Measurements from ENCODE around the gene RPS10.

The RPS10 gene

DNA sequence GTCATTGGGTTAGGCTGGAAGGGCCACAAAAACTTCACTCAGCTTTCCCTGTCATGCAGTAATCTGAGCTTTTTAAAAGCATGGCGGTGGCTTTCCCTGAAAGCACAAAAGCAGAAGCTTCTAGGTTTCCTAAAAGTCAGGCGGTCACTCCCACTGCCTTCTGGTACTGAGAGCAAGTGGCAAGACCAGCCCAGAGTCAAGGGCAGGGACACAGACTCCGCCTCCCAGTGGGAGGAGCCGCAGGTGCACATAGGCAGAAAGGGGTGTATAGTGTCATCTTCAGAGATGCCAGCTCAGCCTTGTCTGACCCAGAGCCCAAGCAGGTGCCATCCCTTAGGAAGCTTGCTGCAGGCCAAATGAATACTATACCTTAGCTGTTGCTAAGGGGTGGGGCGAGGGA is 22.0 kb upstream of the RPS10 start:
- no peak overlapping the region for H3K9ac ChIP-seq (ENCODE audit: insufficient read length, low read depth)
- H3K9me3 ChIP-seq (ENCODE audit: insufficient read depth, low read length), result peaks cover 7% of the 10 kb centered on the region; the same call in 1 of the 2 replicates
- peaks cover 6% of the 10 kb centered on the region for H3K4me1 ChIP-seq (ENCODE audit: insufficient read depth, insufficient read length)
- H3K36me3 ChIP-seq (ENCODE audit: insufficient read depth, insufficient read length, low read length), result no peaks in the 10 kb centered on the region
- DNase-seq (ENCODE audit: low read depth, low spot score), result no peak
- TF ChIP-seq ZNF274 (IDR thresholded peaks at IDR 0.05; ENCODE audit: low read depth, low read length) (no peak), SUZ12 (IDR thresholded peaks at IDR 0.05; ENCODE audit: extremely low read depth, insufficient read depth, insufficient read length) (no peak), YY1 (IDR thresholded peaks at IDR 0.05; ENCODE audit: insufficient read depth, insufficient read length) (no peak)
- H3K27me3 ChIP-seq (ENCODE audit: insufficient read depth, insufficient read length), result no peaks in the 10 kb centered on the region
- H3K4me3 ChIP-seq (ENCODE audit: insufficient read length, low read depth), result no peak overlapping the region

- Histone ChIP-seq H3K4me3 (ENCODE audit: insufficient read length, low read depth) (no peak overlapping the region), H3K9me3 (ENCODE audit: insufficient read depth, low read length) (peaks cover 7% of the 10 kb centered on the region; the same call in 1 of the 2 replicates), H3K27me3 (ENCODE audit: insufficient read depth, insufficient read length) (no peaks in the 10 kb centered on the region), H3K9ac (ENCODE audit: insufficient read length, low read depth) (no peak overlapping the region), H3K36me3 (ENCODE audit: insufficient read depth, insufficient read length, low read length) (no peaks in the 10 kb centered on the region), H3K4me1 (ENCODE audit: insufficient read depth, insufficient read length) (peaks cover 6% of the 10 kb centered on the region)
- no peak for DNase-seq (ENCODE audit: low read depth, low spot score)
- no peak for TF ChIP-seq YY1 (IDR thresholded peaks at IDR 0.05; ENCODE audit: insufficient read depth, insufficient read length)
- no peak for TF ChIP-seq SUZ12 (IDR thresholded peaks at IDR 0.05; ENCODE audit: extremely low read depth, insufficient read depth, insufficient read length)
- no peak for TF ChIP-seq ZNF274 (IDR thresholded peaks at IDR 0.05; ENCODE audit: low read depth, low read length)
These were observed 21.5 kb upstream of the RPS10 start for GRCh38 chr6:34447386-34447785.

- Histone ChIP-seq H3K9ac (ENCODE audit: insufficient read length, low read depth) (no peak overlapping the region), H3K4me1 (ENCODE audit: insufficient read depth, insufficient read length) (peaks cover 6% of the 10 kb centered on the region), H3K36me3 (ENCODE audit: insufficient read depth, insufficient read length, low read length) (no peaks in the 10 kb centered on the region), H3K4me3 (ENCODE audit: insufficient read length, low read depth) (no peak overlapping the region), H3K9me3 (ENCODE audit: insufficient read depth, low read length) (no peaks in the 10 kb centered on the region), H3K27me3 (ENCODE audit: insufficient read depth, insufficient read length) (no peaks in the 10 kb centered on the region)
- DNase-seq (ENCODE audit: low read depth, low spot score), result no peak
- TF ChIP-seq ZNF274 (IDR thresholded peaks at IDR 0.05; ENCODE audit: low read depth, low read length) (no peak), SUZ12 (IDR thresholded peaks at IDR 0.05; ENCODE audit: extremely low read depth, insufficient read depth, insufficient read length) (no peak), YY1 (IDR thresholded peaks at IDR 0.05; ENCODE audit: insufficient read depth, insufficient read length) (no peak)
These were observed 19.5 kb upstream of the RPS10 start for GRCh38 chr6:34445313-34445860.

GRCh38 chr6:34441526-34441925 is 15.7 kb upstream of the RPS10 start:
- Histone ChIP-seq H3K36me3 (ENCODE audit: insufficient read depth, insufficient read length, low read length) (no peaks in the 10 kb centered on the region), H3K27me3 (ENCODE audit: insufficient read depth, insufficient read length) (no peaks in the 10 kb centered on the region), H3K9ac (ENCODE audit: insufficient read length, low read depth) (no peak overlapping the region), H3K9me3 (ENCODE audit: insufficient read depth, low read length) (peaks cover 25% of the 10 kb centered on the region; the same call in 1 of the 2 replicates), H3K4me1 (ENCODE audit: insufficient read depth, insufficient read length) (no peaks in the 10 kb centered on the region), H3K4me3 (ENCODE audit: insufficient read length, low read depth) (no peak overlapping the region)
- no peak for DNase-seq (ENCODE audit: low read depth, low spot score)
- TF ChIP-seq SUZ12 (IDR thresholded peaks at IDR 0.05; ENCODE audit: extremely low read depth, insufficient read depth, insufficient read length), result no peak
- no peak for TF ChIP-seq ZNF274 (IDR thresholded peaks at IDR 0.05; ENCODE audit: low read depth, low read length)
- no peak for TF ChIP-seq YY1 (IDR thresholded peaks at IDR 0.05; ENCODE audit: insufficient read depth, insufficient read length)

DNA sequence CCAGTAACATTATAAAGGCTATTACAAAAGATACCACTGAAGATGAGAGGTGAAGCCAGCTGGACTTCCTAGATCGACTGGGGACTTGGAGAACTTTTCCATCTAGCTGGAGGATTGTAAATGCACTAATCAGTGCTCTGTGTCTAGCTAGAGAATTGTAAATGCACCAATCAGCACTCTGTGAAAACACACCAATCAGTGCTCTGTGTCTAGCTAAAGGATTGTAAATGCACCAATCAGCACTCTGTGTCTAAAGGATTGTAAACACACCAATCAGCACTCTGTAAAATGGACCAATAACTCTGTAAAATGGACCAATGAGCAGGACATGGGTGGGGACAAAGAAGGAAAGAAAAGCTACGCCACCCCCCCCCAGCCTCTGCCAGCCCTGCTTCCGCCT is 13.6 kb upstream of the RPS10 start:
- Histone ChIP-seq H3K4me3 (ENCODE audit: insufficient read length, low read depth) (no peak overlapping the region), H3K4me1 (ENCODE audit: insufficient read depth, insufficient read length) (no peaks in the 10 kb centered on the region), H3K36me3 (ENCODE audit: insufficient read depth, insufficient read length, low read length) (no peaks in the 10 kb centered on the region), H3K9ac (ENCODE audit: insufficient read length, low read depth) (no peak overlapping the region), H3K9me3 (ENCODE audit: insufficient read depth, low read length) (peaks cover 26% of the 10 kb centered on the region; the same call in 1 of the 2 replicates), H3K27me3 (ENCODE audit: insufficient read depth, insufficient read length) (no peaks in the 10 kb centered on the region)
- no peak for TF ChIP-seq SUZ12 (IDR thresholded peaks at IDR 0.05; ENCODE audit: extremely low read depth, insufficient read depth, insufficient read length)
- TF ChIP-seq YY1 (IDR thresholded peaks at IDR 0.05; ENCODE audit: insufficient read depth, insufficient read length), result no peak
- TF ChIP-seq ZNF274 (IDR thresholded peaks at IDR 0.05; ENCODE audit: low read depth, low read length), result no peak
- DNase-seq (ENCODE audit: low read depth, low spot score), result no peak

DNA sequence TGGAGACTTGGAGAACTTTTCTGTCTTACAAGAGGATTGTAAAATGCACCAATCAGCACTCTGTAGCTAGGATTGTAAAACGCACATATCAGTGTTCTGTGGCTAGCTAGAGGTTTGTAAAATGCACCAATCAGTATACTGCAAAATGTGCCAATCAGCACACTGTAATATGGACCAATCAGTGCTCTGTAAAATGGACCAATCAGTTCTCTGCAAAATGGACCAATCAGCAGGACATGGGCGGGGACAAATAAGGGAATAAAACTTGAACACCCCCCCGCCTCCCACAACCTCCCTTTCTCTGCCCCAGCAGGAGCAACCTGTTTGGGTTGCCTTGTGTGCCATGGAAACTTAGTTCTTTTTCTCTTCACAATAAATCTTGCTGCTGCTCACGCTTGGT is 12.8 kb upstream of the RPS10 start:
- Histone ChIP-seq H3K9ac (ENCODE audit: insufficient read length, low read depth) (no peak overlapping the region), H3K4me3 (ENCODE audit: insufficient read length, low read depth) (no peak overlapping the region), H3K27me3 (ENCODE audit: insufficient read depth, insufficient read length) (no peaks in the 10 kb centered on the region), H3K9me3 (ENCODE audit: insufficient read depth, low read length) (peaks cover 26% of the 10 kb centered on the region; the same call in 1 of the 2 replicates), H3K36me3 (ENCODE audit: insufficient read depth, insufficient read length, low read length) (no peaks in the 10 kb centered on the region), H3K4me1 (ENCODE audit: insufficient read depth, insufficient read length) (no peaks in the 10 kb centered on the region)
- DNase-seq (ENCODE audit: low read depth, low spot score), result no peak
- no peak for TF ChIP-seq SUZ12 (IDR thresholded peaks at IDR 0.05; ENCODE audit: extremely low read depth, insufficient read depth, insufficient read length)
- no peak for TF ChIP-seq YY1 (IDR thresholded peaks at IDR 0.05; ENCODE audit: insufficient read depth, insufficient read length)
- TF ChIP-seq ZNF274 (IDR thresholded peaks at IDR 0.05; ENCODE audit: low read depth, low read length), result no peak

DNA sequence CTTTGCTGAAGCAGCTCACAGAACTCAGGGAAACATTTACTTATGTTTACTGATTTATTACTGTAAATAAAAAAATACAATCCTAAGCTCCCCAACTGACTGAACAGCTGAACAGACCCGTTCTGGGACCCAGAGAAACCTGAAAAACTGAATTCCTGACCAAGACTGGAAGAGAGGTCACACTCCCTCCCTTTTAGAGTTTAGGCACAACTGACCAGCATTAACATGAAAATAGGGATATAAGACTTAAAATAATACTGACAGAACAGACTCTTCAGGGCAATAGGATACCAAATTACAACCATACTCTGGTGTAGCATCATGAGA is 11.7 kb upstream of the RPS10 start:
- no peaks in the 10 kb centered on the region for H3K27me3 ChIP-seq (ENCODE audit: insufficient read depth, insufficient read length)
- no peak overlapping the region for H3K9ac ChIP-seq (ENCODE audit: insufficient read length, low read depth)
- TF ChIP-seq ZNF274 (IDR thresholded peaks at IDR 0.05; ENCODE audit: low read depth, low read length) (no peak), SUZ12 (IDR thresholded peaks at IDR 0.05; ENCODE audit: extremely low read depth, insufficient read depth, insufficient read length) (no peak), YY1 (IDR thresholded peaks at IDR 0.05; ENCODE audit: insufficient read depth, insufficient read length) (no peak)
- no peak overlapping the region for H3K4me3 ChIP-seq (ENCODE audit: insufficient read length, low read depth)
- no peaks in the 10 kb centered on the region for H3K36me3 ChIP-seq (ENCODE audit: insufficient read depth, insufficient read length, low read length)
- peaks cover 26% of the 10 kb centered on the region; the same call in 1 of the 2 replicates for H3K9me3 ChIP-seq (ENCODE audit: insufficient read depth, low read length)
- H3K4me1 ChIP-seq (ENCODE audit: insufficient read depth, insufficient read length), result no peaks in the 10 kb centered on the region
- no peak for DNase-seq (ENCODE audit: low read depth, low spot score)
